ENCODE data around the gene DGKG.

Gene DGKG

DNA sequence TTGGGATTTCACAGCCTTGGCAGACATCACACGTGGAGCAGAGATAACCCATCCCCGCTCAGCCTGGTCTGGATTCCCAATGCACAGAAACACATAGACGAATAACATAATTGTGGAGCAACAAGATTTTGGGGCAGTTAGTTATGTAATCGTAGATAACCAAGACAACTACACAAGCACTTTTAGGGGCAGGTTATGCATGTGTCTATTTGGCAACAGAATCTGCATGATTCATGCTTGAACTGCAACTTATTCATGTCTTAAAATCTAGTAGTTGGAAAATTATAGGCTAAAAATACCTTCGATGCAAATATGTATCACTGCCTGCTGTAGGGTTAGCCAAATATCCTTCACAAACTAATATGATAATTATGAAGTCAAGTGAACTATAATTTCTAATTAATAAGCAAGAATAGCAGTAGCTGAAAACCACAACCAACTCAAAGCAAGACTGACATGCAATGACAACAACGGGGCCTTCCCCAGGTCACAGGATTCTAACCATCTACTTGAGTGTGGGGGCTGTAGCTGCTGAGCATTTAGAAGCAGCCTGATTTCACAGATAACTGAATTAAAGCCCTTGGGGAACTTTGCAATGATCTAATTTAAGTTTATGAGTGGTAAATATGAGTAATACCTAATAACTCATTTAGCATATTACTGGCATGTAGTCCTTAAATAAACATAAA is 31.1 kb downstream of the DGKG start:
- Histone ChIP-seq H3K9ac (ENCODE audit: low read length) (no peak overlapping the region), H3K4me1 (ENCODE audit: control insufficient read depth, low read depth, low read length) (no peaks in the 10 kb centered on the region), H3K4me3 (ENCODE audit: low read length) (no peak overlapping the region), H3K27me3 (ENCODE audit: control insufficient read depth, insufficient read depth, low read length) (no peaks in the 10 kb centered on the region), H3K9me3 (ENCODE audit: control insufficient read depth, low read depth, low read length) (no peaks in the 10 kb centered on the region), H3K36me3 (ENCODE audit: control insufficient read depth, low read depth, low read length) (no peaks in the 10 kb centered on the region), H3K27ac (ENCODE audit: low read length) (no peak overlapping the region)

GRCh38 chr3:186329589-186329988 is 32.4 kb downstream of the DGKG start:
- H3K4me1 ChIP-seq (ENCODE audit: control insufficient read depth, low read depth, low read length), result no peaks in the 10 kb centered on the region
- no peak overlapping the region for H3K4me3 ChIP-seq (ENCODE audit: low read length)
- no peaks in the 10 kb centered on the region for H3K27me3 ChIP-seq (ENCODE audit: control insufficient read depth, insufficient read depth, low read length)
- H3K36me3 ChIP-seq (ENCODE audit: control insufficient read depth, low read depth, low read length), result no peaks in the 10 kb centered on the region
- no peak overlapping the region for H3K9ac ChIP-seq (ENCODE audit: low read length)
- no peak overlapping the region for H3K27ac ChIP-seq (ENCODE audit: low read length)
- H3K9me3 ChIP-seq (ENCODE audit: control insufficient read depth, low read depth, low read length), result no peaks in the 10 kb centered on the region

GRCh38 chr3:186327912-186328487 is 34.0 kb downstream of the DGKG start:
- no peak overlapping the region for H3K9ac ChIP-seq (ENCODE audit: low read length)
- no peak overlapping the region for H3K27ac ChIP-seq (ENCODE audit: low read length)
- no peaks in the 10 kb centered on the region for H3K9me3 ChIP-seq (ENCODE audit: control insufficient read depth, low read depth, low read length)
- no peaks in the 10 kb centered on the region for H3K36me3 ChIP-seq (ENCODE audit: control insufficient read depth, low read depth, low read length)
- no peaks in the 10 kb centered on the region for H3K27me3 ChIP-seq (ENCODE audit: control insufficient read depth, insufficient read depth, low read length)
- H3K4me3 ChIP-seq (ENCODE audit: low read length), result no peak overlapping the region
- no peaks in the 10 kb centered on the region for H3K4me1 ChIP-seq (ENCODE audit: control insufficient read depth, low read depth, low read length)

GRCh38 chr3:186322761-186323160 is 39.3 kb downstream of the DGKG start:
- Histone ChIP-seq H3K9me3 (ENCODE audit: control insufficient read depth, low read depth, low read length) (no peaks in the 10 kb centered on the region), H3K27me3 (ENCODE audit: control insufficient read depth, insufficient read depth, low read length) (no peaks in the 10 kb centered on the region), H3K4me1 (ENCODE audit: control insufficient read depth, low read depth, low read length) (no peaks in the 10 kb centered on the region), H3K36me3 (ENCODE audit: control insufficient read depth, low read depth, low read length) (no peaks in the 10 kb centered on the region), H3K9ac (ENCODE audit: low read length) (no peak overlapping the region), H3K27ac (ENCODE audit: low read length) (no peak overlapping the region), H3K4me3 (ENCODE audit: low read length) (no peak overlapping the region)

DNA sequence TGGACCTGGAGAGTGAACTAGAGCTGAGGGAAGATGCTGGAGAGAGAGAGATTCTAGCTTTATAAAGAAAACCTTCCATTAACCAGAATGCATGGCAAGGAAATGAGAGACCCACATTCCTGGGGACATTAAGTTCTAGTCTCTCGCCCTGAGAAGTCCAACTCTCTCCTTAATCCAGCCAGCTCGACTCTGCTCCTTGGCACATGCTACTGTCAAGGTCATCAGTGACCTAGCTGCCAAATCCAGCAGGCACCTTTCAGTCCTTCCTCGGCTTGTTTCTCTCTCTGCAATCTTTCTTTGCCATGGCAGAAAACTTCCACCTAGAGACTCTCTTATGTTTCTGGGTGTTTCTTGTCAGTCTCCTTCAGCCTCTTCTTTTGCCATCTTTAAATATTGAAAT is 40.3 kb downstream of the DGKG start:
- no peak overlapping the region for H3K27ac ChIP-seq (ENCODE audit: low read length)
- H3K4me3 ChIP-seq (ENCODE audit: low read length), result no peak overlapping the region
- H3K36me3 ChIP-seq (ENCODE audit: control insufficient read depth, low read depth, low read length), result no peaks in the 10 kb centered on the region
- no peaks in the 10 kb centered on the region for H3K27me3 ChIP-seq (ENCODE audit: control insufficient read depth, insufficient read depth, low read length)
- H3K9ac ChIP-seq (ENCODE audit: low read length), result no peak overlapping the region
- no peaks in the 10 kb centered on the region for H3K4me1 ChIP-seq (ENCODE audit: control insufficient read depth, low read depth, low read length)
- H3K9me3 ChIP-seq (ENCODE audit: control insufficient read depth, low read depth, low read length), result no peaks in the 10 kb centered on the region

DNA sequence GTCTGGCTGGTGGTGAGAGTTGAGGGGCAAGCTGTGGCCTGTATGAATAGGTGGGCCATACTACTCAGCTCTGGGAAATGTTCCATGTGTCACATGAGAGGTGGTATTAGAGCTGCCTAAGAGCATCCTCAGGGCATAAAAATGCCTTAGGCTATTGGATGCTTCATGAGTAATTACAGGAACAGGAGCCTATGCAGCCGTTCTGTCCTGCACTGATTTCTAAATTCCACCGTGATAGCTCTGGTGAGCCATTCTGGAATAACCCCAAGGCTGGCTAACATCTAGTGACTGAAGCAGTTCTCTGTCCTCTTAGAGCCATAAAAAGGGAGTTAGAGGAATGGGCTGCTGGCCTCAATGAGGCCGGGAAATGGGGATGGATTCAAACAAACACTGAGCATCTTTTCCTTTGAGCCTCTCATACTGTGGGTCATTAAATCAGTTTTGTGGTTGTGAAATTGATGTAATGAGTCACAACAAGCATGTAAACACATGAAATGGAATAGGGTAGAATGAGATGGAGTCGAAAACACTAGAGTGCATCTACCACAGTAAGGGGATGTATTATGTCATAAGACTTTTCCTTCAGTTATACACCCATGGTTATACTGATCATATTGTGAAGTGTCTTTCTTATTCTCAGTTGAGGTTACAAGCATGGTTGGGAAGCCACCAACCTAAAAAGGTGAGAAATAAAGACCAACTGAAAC is 41.0 kb downstream of the DGKG start:
- Histone ChIP-seq H3K27ac (ENCODE audit: low read length) (no peak overlapping the region), H3K27me3 (ENCODE audit: control insufficient read depth, insufficient read depth, low read length) (no peaks in the 10 kb centered on the region), H3K36me3 (ENCODE audit: control insufficient read depth, low read depth, low read length) (no peaks in the 10 kb centered on the region), H3K9ac (ENCODE audit: low read length) (no peak overlapping the region), H3K4me3 (ENCODE audit: low read length) (no peak overlapping the region), H3K4me1 (ENCODE audit: control insufficient read depth, low read depth, low read length) (no peaks in the 10 kb centered on the region), H3K9me3 (ENCODE audit: control insufficient read depth, low read depth, low read length) (no peaks in the 10 kb centered on the region)

DNA sequence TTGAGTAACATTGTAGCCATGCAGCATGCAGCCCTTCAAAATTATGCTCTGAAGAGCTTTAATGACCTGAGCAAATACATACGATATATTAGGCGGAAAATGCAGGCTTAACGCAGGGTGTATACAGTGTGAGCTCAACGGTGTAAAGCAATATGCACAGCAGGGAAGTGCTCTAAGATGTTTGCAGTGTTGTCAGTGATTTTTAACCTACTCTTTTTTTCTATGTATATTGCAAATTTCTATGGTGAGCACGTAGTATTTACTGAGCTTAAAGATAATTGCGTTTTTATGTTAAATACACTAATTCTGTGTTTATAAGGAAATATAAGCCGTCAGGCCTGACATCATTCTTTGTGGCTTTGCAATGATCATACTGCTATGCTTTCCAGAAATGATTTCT is 42.1 kb downstream of the DGKG start:
- no peak overlapping the region for H3K9ac ChIP-seq (ENCODE audit: low read length)
- H3K9me3 ChIP-seq (ENCODE audit: control insufficient read depth, low read depth, low read length), result no peaks in the 10 kb centered on the region
- H3K27me3 ChIP-seq (ENCODE audit: control insufficient read depth, insufficient read depth, low read length), result no peaks in the 10 kb centered on the region
- no peaks in the 10 kb centered on the region for H3K36me3 ChIP-seq (ENCODE audit: control insufficient read depth, low read depth, low read length)
- H3K27ac ChIP-seq (ENCODE audit: low read length), result no peak overlapping the region
- no peaks in the 10 kb centered on the region for H3K4me1 ChIP-seq (ENCODE audit: control insufficient read depth, low read depth, low read length)
- no peak overlapping the region for H3K4me3 ChIP-seq (ENCODE audit: low read length)

GRCh38 chr3:186318135-186318534 is 43.9 kb downstream of the DGKG start:
- H3K27me3 ChIP-seq (ENCODE audit: control insufficient read depth, insufficient read depth, low read length), result no peaks in the 10 kb centered on the region
- no peak overlapping the region for H3K9ac ChIP-seq (ENCODE audit: low read length)
- H3K27ac ChIP-seq (ENCODE audit: low read length), result no peak overlapping the region
- no peaks in the 10 kb centered on the region for H3K36me3 ChIP-seq (ENCODE audit: control insufficient read depth, low read depth, low read length)
- H3K4me1 ChIP-seq (ENCODE audit: control insufficient read depth, low read depth, low read length), result peaks cover 6% of the 10 kb centered on the region
- H3K9me3 ChIP-seq (ENCODE audit: control insufficient read depth, low read depth, low read length), result no peaks in the 10 kb centered on the region
- no peak overlapping the region for H3K4me3 ChIP-seq (ENCODE audit: low read length)

- H3K4me3 ChIP-seq (ENCODE audit: low read length), result no peak overlapping the region
- no peaks in the 10 kb centered on the region for H3K27me3 ChIP-seq (ENCODE audit: control insufficient read depth, insufficient read depth, low read length)
- H3K36me3 ChIP-seq (ENCODE audit: control insufficient read depth, low read depth, low read length), result no peaks in the 10 kb centered on the region
- H3K9ac ChIP-seq (ENCODE audit: low read length), result no peak overlapping the region
- H3K4me1 ChIP-seq (ENCODE audit: control insufficient read depth, low read depth, low read length), result peaks cover 6% of the 10 kb centered on the region
- no peak overlapping the region for H3K27ac ChIP-seq (ENCODE audit: low read length)
- no peaks in the 10 kb centered on the region for H3K9me3 ChIP-seq (ENCODE audit: control insufficient read depth, low read depth, low read length)
Observed at GRCh38 chr3:186317478-186317877, 44.6 kb downstream of the DGKG start.

GRCh38 chr3:186316666-186317260 is 45.3 kb downstream of the DGKG start:
- Histone ChIP-seq H3K9me3 (ENCODE audit: control insufficient read depth, low read depth, low read length) (no peaks in the 10 kb centered on the region), H3K36me3 (ENCODE audit: control insufficient read depth, low read depth, low read length) (no peaks in the 10 kb centered on the region), H3K4me3 (ENCODE audit: low read length) (no peak overlapping the region), H3K27me3 (ENCODE audit: control insufficient read depth, insufficient read depth, low read length) (no peaks in the 10 kb centered on the region), H3K9ac (ENCODE audit: low read length) (no peak overlapping the region), H3K4me1 (ENCODE audit: control insufficient read depth, low read depth, low read length) (peaks cover 6% of the 10 kb centered on the region), H3K27ac (ENCODE audit: low read length) (no peak overlapping the region)

DNA sequence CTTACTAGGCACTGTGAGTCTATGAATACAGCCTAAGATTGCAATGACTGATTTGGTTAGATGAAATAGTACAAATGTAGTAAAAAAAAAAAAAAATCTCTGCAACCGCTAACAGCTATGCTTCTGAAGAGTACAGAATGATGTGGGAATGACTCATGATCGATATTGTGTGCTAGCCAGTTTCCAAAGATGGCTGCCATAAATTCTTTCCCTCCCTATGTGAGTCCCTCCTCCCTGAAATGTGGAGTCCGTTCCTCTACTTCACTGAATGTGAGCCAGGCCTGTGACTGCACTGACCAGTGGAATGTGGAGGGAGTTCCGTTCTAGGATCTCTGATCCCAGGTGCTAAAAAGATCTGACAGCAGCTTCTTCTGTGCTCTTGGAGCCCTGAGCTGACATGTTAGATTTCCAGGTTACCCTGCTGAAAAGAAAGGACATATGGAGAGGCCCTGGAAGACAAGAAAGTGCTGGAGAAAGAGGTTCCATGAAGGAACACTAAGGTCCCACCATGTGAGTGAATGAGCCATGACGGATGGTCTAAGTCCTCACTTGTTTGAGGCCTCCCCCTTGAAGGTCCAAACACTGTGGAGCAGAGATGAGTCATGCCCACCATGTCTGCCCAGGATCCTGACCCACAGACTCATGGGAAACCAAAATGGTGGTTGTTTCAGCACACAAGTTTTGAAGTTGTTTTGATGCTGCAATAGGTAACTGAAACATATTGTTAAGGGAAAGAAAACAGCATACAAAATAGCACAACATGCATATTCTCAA is 46.3 kb downstream of the DGKG start:
- Histone ChIP-seq H3K9me3 (ENCODE audit: control insufficient read depth, low read depth, low read length) (no peaks in the 10 kb centered on the region), H3K4me1 (ENCODE audit: control insufficient read depth, low read depth, low read length) (peaks cover 6% of the 10 kb centered on the region), H3K27ac (ENCODE audit: low read length) (no peak overlapping the region), H3K27me3 (ENCODE audit: control insufficient read depth, insufficient read depth, low read length) (no peaks in the 10 kb centered on the region), H3K9ac (ENCODE audit: low read length) (no peak overlapping the region), H3K36me3 (ENCODE audit: control insufficient read depth, low read depth, low read length) (no peaks in the 10 kb centered on the region), H3K4me3 (ENCODE audit: low read length) (no peak overlapping the region)
